Germinal center (tissue), 1 donor: ENCODE data around the gene NODAL.

Experiments used
- DNase-seq: peaks from one replicate; pipeline ENCODE4 v3.0.0; 2012; ENCODE audit warnings: mixed read lengths, low spot score

NODAL gene

DNA sequence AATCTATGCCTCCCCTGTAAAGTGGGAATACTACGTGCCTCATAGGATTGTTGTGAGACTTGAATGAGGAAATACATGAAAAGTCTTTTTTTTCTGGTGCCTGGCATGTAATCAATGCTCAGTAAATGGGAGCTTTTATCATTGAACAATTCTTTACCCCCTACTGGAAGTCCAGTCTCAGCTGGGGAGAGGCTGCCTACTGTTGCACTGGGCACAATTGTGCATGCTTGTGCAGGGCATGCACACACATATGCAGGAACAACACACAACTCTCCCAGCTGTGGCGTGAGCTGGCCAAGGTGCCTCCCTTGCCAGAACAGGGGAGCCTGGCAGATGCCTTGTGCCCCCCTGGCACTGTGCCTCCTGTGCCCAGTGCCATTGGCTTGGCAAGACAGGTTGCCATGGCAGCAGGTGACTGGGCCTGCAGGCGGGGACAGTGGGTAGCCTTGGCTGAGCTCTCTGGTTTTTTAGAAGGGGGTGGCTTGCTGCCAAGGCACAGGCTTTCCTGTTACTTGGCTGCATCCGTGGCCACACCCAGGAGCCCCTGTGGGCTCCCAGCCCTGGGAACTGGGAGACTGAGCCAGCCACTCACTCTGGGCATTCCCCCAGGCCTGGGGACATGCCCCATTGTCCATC is 21.0 kb upstream of the NODAL start:
- no peak for DNase-seq

DNA sequence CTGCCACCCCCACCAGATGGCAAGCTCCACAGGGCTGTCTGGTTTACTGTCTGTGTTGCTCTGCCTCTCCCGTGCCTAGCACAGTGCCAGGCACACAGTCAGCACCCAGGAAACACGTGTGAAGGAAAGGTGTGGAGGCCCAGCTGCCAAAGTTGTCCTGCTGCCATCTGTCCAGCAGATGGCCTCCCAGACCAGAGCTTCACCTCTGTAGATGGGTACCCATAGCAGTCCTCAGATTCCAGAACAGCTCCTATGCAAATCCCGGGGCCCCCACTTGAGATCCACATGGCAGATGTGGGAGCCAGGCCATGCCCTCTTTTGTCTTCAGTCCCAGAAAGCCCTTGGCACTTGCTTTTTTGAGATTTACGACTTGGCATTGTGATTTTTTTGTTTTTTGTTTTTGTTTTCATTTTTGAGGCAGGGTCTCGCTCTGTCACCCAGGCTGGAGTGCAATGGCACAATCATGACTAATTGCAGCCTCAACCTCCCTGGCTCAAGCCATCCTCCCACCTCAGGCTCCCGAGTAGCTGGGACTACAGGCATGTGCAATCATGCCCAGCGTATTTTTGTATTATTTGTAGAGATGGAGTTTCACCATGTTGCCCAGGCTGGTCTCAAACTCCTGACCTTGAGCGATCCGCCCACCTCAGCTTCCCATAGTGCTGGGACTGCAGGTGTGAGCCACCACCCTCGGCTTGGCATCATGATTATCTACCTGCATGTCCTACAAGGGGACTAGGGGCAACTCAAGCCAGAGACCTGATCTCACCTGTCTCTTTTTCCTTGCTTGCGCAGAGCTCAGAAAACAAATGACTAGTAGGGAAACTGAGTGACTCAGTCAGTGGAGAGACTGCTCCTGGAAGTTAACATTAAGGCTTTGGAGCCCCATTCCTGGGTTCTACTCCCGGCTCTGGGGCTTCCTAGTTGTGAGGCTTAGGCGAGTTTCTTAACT is 20.2 kb upstream of the NODAL start:
- DNase-seq: peak; percentile 73

DNA sequence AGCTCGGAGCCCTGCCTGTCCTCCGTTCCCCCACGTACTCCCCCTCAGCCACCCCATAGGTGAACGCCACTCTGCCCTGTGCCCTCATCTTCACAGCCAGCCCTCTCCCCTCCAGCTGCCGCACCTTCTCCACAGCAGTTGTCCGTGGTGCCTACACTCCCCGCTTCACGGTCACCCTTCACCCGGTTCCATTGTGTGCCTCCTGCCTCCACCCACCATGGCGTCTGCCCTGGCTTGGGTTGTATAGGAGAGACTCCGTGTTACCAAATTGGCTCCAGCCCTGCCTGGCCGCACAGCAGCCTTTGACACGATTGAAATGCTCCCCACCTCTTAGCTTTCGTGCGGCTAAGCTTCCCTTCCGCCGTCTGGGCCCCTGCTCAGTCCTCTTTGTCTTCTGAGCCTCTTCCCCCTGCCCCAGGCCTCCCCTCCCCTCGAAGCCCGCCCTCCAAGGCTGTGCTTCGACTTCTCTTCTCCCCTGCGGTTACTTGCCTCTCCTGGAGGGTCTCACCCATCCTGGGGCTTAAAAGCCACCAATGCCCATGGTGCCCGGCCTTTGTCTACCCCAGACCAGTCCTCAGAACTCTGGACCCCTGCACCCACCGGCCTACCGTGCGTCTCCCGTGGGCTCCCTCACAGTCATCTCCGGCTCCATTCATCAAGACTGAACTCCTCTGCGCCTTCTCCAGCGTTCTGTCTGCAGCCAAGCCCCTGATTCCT is 18.5 kb upstream of the NODAL start:
- DNase-seq: no peak

DNA sequence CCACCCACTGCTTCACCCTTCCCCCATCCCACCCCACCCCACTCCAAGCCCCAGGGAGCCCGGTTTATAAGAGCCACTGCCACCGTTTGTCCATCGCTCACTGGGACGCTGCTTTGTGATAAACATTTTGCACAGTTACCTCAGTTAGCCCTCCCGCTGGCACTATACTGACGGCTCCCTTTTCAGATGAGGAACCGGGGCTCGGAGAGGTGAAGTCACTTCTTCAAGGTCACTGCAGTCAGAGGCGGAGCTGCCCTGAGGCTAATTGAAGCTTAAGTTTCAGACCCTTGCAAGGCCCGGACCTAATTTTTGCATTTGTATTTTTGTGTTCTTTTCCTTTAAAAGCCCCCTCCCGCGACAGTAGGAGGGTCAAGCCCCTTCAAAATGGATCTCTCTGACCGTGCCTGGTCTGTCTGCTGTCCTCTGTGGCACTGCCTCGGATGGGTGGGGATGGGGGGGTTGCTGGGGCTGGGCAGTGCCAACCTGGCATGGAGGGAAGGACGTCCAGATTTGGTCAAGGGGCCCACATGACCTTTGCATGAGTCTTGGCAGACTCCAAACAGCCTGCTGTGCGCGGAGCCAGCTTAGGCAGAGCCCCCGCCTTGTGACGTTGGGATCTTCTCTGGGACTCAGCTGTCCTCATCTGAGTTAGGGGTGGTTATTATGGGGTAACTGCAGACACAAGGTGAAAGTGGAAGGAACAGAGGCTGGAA is 17.7 kb upstream of the NODAL start:
- no peak for DNase-seq

DNA sequence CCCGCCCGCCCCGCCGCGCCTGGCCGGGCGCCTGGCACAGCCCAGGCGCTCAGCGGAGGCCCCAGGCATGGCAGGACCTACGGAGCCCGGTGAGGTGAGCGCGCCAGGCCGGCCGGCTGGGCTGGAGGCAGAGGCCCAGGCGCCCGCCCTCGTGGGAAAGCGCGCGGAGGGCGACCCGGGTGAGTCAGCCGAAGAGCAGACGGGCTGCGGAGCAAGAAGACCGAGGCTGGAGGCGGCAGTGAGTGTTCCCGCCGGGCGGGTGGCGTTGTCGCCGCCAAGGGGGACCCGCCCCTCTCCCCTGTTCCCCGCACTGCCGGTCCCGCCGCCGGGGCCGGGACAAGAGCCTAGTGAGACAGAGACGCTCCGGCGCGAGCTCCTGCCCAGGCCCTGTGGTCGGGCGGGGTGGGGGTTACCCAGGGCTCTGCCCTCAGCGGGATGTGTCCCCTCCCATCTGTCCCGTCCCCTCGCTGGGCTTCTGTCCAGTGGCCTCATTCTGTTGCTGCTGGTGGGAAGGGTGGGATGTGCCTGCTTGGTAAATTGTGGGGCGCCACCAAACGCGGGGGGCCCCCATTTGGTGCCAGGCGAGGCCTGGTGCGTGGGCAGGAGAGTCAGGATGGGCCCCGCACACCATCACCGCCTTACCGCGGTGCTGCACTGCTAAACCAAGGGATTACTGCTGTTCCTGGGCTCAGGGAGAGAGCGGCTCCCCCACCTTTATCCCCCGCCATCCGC is 17.0 kb upstream of the NODAL start:
- DNase-seq: peak; percentile 30

DNA sequence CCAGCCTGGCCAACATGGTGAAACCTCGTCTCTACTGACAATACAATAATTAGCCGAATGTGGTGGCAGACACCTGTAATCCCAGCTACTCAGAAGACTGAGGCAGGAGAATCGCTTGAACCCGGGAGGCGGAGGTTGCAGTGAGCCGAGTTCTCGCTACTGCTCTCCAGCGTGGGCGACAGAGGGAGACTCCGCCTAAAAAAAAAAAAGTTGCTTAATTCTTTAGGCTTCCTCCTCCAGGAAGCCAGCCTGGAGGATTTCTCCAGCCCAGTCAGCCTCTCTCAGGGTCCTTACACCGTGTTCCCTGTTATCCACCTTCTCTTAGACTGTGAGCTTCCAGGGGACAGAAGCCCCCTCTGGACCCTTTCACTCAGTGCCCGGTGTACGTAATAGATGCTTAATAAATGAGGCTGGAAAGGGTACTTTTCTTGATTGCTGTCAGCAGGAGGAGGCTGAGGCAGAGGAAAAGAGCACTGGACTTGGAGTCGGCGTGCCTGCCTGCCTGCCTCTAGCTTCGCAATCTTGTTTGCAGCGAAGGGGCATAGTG is 16.4 kb upstream of the NODAL start:
- no peak for DNase-seq

DNA sequence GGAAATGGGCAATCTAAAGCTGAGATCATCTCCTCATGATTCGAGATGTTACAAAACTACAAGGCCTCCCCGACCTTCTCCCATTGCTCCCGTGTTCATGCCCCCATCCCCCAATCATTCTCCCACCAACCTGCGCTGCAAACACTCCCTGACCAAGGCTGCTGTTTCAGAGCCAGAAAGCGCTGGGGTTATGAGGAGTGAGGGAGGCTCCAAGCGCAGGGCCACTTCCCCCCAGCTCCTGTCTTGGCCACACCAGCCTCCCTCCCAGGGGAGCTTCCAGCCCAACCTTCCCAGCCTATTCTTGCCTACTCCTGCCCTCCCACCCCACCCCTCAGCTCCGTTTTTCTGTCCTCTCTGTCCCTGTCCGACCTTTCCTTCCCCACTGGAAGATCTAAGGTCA is 14.7 kb upstream of the NODAL start:
- no peak for DNase-seq

DNA sequence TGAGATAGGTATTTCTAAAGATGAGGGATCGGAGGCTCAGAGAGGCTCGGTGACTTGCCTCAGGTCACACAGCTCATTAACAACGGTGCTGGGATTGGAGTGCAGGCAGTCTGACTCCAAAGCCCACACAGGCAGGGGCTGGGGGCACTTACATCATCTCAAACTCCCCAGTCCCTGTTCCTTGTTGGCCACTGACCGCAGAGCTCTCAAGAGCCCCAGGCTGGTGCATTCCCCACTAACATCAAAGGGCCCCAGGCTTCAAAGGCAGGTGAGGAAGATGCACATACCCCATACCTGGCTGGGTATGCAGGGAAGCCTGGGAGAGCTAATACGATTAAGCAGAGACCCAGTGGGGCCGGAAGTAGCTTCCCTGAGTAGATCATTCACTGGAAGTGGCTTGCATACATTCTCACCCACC is 13.7 kb upstream of the NODAL start:
- no peak for DNase-seq

DNA sequence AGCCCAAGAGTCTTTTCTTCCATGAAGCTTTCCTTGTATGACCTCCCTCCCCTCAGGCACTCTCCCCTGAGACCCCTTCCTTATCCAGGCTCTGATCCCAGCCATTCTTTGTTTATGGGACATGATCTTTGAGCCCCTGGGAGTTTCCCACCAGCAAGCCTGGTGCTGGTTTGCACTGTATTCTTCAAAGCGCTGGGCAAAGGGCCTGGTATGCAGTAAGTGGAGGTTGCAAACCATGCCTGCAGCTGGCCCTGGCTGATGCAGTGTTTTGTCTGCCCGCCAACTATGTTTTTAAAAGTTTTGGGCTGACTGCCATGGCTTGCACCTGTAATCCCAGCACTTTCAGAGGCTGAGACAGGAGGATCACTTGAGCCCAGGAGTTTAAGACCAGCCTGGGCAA is 6.8 kb upstream of the NODAL start:
- DNase-seq: no peak

DNA sequence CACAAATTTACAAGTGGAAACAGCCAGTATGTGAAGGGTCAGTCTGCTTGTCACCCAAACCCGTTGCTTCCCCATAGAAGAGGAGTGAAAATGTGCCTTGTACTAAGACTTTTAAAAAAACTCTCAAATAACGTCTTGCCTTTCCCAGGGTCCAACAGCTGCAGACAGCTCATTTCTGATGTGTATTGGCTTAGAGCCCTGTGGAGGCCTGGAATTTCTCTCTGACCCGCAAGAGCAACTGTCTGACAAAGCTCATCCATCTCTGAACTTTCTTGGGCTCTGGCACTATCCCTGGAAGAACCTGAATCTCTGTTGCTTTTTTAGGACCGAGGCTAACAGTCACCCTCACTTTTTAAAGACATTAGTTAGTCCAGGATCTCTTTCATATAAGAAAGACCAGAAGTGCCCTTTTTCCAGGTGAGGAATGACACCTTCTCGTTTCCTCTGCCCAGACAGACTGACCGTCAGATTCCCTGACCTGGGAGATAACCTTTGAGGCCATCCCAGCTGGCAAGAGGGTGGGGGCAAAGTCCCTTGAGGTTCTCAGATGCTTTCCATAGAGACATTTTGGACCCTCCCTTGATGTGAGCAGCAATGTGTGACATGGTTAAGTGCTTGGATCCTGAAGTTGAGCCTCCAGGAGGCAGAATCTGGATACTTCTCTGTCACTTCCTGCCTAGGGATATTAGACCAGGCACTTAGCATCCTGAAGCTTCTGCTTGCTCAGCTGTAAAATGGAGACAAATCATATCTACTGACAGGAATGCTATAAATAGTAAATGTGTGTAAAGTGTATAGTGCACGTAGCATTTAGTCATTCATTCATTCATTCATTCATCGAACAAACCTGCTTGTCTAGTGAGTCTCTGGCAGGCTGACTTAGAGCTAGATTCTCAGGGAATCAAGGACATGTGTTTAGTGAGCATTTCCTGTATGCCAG is 4.5 kb upstream of the NODAL start:
- DNase-seq: no peak

DNA sequence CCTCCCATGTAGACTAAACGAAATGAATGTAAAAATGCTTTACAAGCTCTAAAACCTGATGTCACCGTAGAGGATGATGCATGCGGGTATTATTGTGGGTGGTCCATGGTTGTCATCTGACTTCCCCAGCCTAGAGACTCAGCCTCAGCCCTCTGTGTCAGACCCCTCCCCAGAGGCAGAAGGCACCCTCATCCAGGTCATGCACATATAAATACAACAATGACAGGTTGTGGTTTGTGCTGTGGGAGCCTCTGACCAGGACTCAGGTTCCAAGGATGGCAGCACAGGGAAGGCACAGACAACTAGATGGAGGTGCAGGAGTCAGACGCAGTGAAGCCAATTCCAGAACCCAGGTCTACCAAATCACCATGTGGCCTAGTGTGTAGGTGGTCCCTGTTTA is 3.3 kb upstream of the NODAL start:
- DNase-seq: no peak

DNA sequence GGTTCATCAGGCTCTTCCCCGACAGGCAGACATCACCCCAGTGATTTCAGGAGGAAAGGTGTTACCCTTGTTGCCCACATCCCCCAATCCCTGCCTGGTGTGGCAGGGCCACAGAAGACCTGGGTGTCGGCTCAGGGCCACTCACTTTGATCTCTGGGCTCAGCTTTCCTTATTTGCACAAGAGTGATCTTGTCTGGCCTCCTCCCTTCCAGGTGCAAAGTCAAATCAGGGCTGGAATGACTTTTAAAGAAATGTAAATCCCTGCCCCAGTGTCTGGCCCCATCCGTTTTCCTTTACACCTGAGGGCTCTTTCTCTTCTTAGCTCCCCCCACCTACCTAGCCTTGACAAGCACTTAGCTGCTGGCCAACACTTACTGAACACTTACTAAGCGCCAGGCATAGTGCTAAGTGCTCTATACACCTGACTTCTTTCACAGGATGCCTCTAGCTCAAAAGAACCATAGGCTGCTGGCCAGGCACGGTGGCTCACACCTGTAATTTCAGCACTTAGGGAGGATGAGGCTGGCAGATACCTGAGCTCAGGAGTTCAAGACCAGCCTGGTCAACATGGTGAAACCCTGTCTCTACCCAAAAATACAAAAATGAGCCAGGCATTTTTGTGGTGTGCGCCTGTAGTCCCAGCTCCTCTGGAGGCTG is 979 bp upstream of the NODAL start:
- DNase-seq: no peak

DNA sequence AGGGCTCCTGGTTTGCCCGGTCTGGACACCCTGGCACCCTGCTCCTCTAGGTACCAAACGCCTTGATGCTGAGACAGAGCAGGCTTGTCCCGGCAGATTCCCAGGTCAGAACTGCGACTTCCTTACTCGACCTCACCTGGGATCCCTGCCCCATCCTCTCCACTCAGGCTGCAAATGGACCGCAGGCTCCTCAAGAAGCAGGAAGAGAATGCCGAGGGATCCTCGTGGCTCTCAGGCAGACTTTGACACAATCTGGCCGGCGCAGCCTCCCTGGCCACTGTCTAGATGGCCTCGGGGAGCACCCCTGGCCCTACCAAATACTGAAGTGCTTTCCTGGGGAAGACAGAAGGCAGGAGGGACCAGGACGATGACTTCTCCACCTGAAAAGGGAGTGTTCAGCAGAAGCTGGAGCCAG is 421 bp upstream of the NODAL start:
- no peak for DNase-seq

DNA sequence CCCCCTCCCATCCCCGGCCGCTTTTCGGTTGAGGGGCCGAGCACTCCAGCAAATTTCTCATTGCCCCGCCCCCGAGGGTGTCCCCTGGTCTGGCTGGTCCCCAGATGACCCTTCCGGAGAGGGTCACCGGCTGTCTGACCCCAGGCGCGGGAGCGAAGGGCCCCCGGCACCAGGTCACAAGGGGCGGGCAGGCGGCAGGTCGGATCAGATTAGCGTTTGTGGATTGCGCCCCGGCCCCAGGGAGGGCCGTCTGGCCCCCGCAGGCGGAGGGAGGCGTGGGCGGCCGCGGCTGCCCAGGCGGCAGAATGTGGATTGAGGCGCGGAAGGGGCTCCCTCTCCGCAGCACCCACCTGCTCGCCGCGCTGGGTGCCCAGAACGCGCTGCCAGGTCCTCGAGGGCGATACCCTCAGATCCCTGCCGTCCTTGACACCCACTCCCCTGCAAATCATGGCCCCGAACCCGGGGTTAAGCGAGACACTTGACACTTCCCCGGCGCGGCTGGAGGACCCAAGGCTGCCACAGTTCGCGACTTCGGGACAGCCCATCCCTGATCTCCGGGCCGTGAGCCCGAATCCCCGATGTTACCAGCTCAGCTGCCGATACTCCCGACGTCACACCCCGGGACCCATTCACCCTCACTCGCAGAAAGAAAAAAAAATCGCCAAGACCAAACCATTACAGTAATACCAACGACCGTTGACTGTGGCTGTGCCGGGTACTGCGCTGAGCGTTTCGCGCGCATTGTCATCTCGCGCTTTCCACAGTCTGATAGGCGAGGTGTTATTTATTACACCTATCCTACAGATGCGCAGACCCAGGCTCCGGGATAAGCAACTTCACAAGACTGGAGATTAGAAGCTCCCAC is 953 bp downstream of the NODAL start:
- no peak for DNase-seq

DNA sequence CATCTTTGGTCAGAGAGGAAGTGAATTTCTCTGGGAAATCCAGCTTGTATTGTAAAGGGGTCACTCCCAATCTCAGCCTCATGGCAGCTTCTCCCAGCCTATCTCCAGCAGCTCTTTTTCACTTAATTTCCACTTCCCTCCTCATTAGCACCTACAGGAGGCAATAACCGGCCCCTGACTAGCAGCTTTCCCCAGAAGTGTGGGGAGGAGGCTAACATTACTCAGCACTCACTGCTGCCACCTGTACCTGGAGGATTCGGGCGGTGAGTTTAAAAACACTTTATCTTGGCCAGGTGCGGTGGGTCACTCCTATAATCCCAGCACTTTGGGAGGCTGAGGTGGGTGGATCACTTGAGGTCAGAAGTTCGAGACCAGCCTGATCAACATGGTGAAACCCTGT is 3.8 kb downstream of the NODAL start:
- no peak for DNase-seq

DNA sequence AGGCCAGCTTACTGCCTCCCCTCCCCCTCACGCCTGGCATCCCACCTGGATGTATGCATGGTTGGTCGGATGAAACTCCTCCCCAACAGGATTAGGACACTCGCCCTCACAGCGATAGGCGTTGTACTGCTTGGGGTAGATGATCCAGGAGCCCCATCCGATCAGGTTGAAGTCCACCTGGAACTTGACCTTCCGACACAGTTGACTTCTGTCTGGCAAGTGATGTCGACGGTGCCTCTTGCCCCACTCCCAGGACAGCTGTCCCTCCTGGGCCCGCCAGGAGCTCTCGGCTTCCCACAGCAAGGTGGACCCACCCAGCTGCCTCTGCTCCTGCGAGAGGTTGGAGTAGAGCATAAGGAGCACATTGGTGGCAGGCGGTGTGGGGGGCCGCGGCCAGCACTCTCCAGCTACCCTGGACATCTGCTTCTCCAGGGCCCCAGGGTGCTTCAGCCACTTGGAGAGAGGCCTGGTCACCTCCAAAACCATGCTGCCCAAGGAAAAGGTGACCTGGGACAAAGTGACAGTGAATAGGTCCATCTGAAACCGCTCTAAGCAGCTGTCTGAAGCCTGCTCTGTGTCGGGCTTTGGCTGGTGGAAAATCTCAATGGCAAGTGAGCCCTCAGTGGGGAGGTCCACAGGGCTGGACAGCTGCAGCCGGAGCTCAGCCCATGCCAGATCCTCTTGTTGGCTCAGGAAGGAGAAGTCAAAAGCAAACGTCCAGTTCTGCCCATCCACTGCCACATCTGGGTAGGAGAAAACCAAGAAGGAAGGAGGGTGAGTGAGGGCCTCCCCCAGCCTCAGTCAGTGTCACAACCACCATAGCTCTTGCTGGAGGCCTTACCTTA is 6.0 kb downstream of the NODAL start:
- no peak for DNase-seq

DNA sequence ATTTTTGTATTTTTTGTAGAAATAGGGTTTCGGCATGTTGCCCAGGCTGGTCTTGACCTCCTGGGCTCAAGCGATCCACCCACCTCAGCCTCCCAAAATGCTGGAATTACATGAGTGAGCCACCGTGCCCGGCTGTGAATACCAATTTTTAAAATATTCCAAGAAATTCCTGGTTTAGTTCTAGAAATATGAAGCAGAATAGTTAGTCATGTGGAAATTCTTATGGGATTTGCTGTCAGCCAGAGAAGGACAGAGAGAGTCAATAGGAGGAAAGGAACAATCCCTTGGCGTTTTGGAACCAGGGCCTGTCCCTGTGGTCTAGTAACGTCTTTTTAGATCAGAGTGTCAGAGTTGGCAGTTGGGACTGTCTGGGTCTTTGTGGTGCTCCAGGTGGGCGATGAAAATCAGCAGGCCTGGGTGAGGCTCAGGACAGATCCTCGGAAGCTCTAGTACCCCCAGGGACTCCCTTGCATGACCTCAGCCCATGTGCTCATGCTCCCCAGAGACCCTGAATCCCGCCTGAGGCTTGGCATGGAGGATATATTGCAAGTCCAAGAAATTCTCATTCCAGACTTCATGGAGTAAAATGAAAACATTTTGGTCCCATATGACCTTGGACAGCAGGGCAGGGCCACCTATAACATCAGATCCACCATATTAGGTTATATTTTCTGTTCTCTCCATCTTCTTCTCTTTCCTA is 7.8 kb downstream of the NODAL start:
- no peak for DNase-seq
